Erythroblast (primary cell): ENCODE measurements around the gene UBE2F.

ENCODE experiments used
- GATA1 ChIP-seq: IDR thresholded peaks from 2 replicates; pipeline ENCODE4 v1.6.1; 2011; ENCODE audit warnings: low read depth, mild to moderate bottlenecking, control low read depth, low read length, moderate library complexity
- POLR2A ChIP-seq: IDR thresholded peaks from 2 replicates; pipeline ENCODE4 v1.6.1; 2011; ENCODE audit warnings: mild to moderate bottlenecking, low read length

DNA sequence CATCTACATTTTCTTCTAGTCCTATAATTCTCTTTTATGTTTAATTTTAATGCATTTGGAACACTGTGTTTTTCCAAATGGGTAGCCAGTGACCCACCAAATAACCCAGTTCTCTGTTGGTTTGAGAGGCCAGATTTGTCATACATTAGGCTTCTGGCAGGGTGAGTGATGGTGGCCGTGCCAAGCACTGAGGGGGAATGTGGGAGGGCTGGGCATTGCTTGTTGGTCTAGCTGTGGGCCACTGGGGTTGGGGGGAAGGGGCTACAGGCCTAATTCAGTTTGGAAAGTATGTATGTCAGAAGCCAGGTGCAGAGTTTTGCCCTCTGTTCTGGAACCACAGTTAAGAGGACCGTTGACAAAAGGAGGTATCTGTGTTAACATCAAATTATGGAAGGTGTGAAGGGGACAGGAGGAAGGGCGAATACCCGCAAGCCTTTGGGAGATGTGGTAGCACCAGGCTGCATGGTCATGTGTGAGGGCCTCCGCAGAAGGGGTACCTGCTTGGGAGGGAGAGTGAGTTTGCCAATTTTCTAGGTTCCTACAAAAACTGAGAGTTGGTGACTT, 55.9 kb downstream of the UBE2F start:
- no peak for TF ChIP-seq POLR2A
- no peak for TF ChIP-seq GATA1
